ENCODE results near the gene TBXT.

Gene TBXT

DNA sequence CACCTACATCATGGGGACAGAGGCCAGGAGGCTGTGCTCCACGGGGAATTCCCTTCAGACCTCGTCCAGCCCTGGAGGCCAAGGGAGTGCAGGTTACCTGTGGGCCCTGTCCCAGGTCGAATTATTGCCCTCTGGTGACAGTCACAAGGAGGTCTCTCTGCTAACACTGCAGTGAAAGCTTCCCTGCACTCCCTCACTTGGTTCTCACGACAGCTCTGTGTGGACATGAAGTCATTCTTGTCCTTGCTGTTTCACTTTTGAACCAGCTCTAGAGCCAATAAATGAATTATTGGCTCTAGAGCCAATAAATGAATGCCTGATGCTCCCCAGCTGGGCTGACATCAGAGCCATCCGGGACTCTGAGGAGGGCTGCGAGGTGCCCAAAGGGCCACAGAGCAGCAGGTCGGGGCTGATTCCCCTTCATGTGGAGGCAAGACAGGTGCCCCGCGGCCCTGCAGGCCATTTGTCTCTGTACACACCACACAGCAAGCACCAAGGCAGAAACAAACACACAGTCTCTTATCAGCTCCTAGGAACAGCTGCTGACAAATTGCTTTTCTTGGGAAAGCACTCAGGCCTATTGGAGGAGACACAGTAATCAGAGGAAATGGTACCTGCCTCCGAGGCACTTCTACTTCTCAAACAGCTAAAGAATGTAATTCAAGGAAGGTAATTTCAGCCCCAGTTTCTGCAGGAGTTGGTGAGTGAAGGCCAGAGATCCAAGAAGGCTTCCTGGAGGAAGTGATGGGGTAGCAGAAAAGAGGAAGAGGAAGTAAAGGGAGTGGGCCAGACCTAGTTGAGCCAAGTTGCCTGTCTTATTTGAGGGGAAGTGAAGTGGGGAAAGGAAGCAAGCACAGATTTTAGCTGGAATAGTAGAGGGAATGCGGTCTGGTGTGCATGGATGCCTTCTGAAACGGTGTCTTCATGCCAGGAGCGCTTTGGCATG lies 27.5 kb upstream of the TBXT start:
- H2AFZ ChIP-seq (ENCODE audit: low read length) = no peak overlapping the region
- peak overlapping the region; percentile 15 for H3K9ac ChIP-seq (ENCODE audit: low read depth, low read length, poor library complexity)
- H4K8ac ChIP-seq (ENCODE audit: low read depth, low read length) = no peak overlapping the region
- no peak overlapping the region for H3K27ac ChIP-seq (replicated peaks; ENCODE audit: low read length)
- H3K18ac ChIP-seq (ENCODE audit: low read length) = peak overlapping the region; percentile 41
- H2BK12ac ChIP-seq (ENCODE audit: low read length) = no peak overlapping the region
- no peak overlapping the region for H2BK120ac ChIP-seq (ENCODE audit: low read depth, low read length)
- DNase-seq (ENCODE audit: low spot score) = no peak
- no peak overlapping the region for H2BK5ac ChIP-seq (ENCODE audit: low read length)
- no peak overlapping the region for H3K4me2 ChIP-seq (ENCODE audit: insufficient read depth, low read length, poor library complexity, severe bottlenecking)
- H3K4ac ChIP-seq (ENCODE audit: low read length) = no peak overlapping the region
- WGBS, 2 donors (ENCODE audit: extremely low coverage in 2 of 2, insufficient read length in 2 of 2, insufficient replicate concordance in 1 of 2) = no CpG with 5 or more reads among the region's 13 CpGs
- no peak overlapping the region for H3K23ac ChIP-seq (ENCODE audit: low read depth, low read length, poor library complexity)
- H3K14ac ChIP-seq (ENCODE audit: low read length) = no peak overlapping the region
- no peak overlapping the region for H2AK5ac ChIP-seq (ENCODE audit: low read depth, low read length)
- no peak overlapping the region for H2BK15ac ChIP-seq (ENCODE audit: low read length)
- H3K27me3 ChIP-seq (ENCODE audit: control insufficient read depth in 3 of 3, insufficient read depth in 3 of 3, low read depth in 1 of 3, low read length in 3 of 3) = peaks cover 0 to 30% (median 0%) of the 10 kb centered on the region in 3 experiments
- no peaks in the 10 kb centered on the region for H3K79me1 ChIP-seq (ENCODE audit: low read depth, low read length)
- H3K4me1 ChIP-seq (ENCODE audit: control insufficient read depth in 2 of 2, insufficient read depth in 1 of 2, low read depth in 1 of 2, low read length in 2 of 2) = peaks cover 0 to 5% of the 10 kb centered on the region in 2 donors
- H3K4me3 ChIP-seq (ENCODE audit: low read length in 2 of 2) = no peak overlapping the region
- no peak overlapping the region for H4K91ac ChIP-seq (ENCODE audit: low read depth, low read length, poor library complexity)
- peaks cover 0 to 2% of the 10 kb centered on the region in 2 donors for H3K9me3 ChIP-seq (replicated peaks in 1 of 2; ENCODE audit: control insufficient read depth in 2 of 2, insufficient read depth in 1 of 2, low read depth in 1 of 2, low read length in 2 of 2)
- H3K36me3 ChIP-seq (replicated peaks in 1 of 2; ENCODE audit: control insufficient read depth in 2 of 2, insufficient read depth in 2 of 2, low read length in 2 of 2) = no peaks in the 10 kb centered on the region

DNA sequence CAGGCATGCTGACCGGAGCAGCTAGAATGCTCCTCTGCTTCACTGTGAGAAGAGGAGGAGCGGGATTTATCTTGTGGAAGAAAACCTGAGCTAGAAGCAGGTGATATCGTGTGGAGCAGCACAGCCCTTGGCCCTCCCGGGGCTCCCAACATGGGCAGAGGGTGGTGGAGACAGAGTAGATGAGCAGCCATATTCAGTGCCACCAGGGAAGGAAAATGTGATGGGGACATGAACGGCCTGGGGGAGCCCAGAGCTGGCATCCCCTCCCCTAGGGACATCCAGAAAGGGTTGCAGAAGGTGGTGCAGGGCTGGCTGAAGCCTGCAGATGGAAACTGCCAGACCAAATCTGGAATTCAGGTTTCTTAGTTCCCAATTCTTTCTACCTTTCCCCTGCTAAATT lies 24.9 kb upstream of the TBXT start:
- H3K14ac ChIP-seq (ENCODE audit: low read length) = no peak overlapping the region
- H2BK5ac ChIP-seq (ENCODE audit: low read length) = no peak overlapping the region
- H3K23ac ChIP-seq (ENCODE audit: low read depth, low read length, poor library complexity) = no peak overlapping the region
- no peak overlapping the region for H3K9ac ChIP-seq (ENCODE audit: low read depth, low read length, poor library complexity)
- no peak overlapping the region for H4K91ac ChIP-seq (ENCODE audit: low read depth, low read length, poor library complexity)
- H3K4me2 ChIP-seq (ENCODE audit: insufficient read depth, low read length, poor library complexity, severe bottlenecking) = no peak overlapping the region
- no peak overlapping the region for H2AK5ac ChIP-seq (ENCODE audit: low read depth, low read length)
- no peak overlapping the region for H2AFZ ChIP-seq (ENCODE audit: low read length)
- WGBS, 2 donors (ENCODE audit: extremely low coverage in 2 of 2, insufficient read length in 2 of 2, insufficient replicate concordance in 1 of 2) = no CpG with 5 or more reads among the region's 5 CpGs
- H3K36me3 ChIP-seq (replicated peaks in 1 of 2; ENCODE audit: control insufficient read depth in 2 of 2, insufficient read depth in 2 of 2, low read length in 2 of 2) = no peaks in the 10 kb centered on the region
- H2BK120ac ChIP-seq (ENCODE audit: low read depth, low read length) = no peak overlapping the region
- no peak overlapping the region for H3K4ac ChIP-seq (ENCODE audit: low read length)
- H3K27ac ChIP-seq (replicated peaks; ENCODE audit: low read length) = no peak overlapping the region
- no peak overlapping the region for H2BK15ac ChIP-seq (ENCODE audit: low read length)
- peaks cover 0 to 21% (median 0%) of the 10 kb centered on the region in 3 experiments for H3K27me3 ChIP-seq (ENCODE audit: control insufficient read depth in 3 of 3, insufficient read depth in 3 of 3, low read depth in 1 of 3, low read length in 3 of 3)
- H3K9me3 ChIP-seq (replicated peaks in 1 of 2; ENCODE audit: control insufficient read depth in 2 of 2, insufficient read depth in 1 of 2, low read depth in 1 of 2, low read length in 2 of 2) = peaks cover 0 to 2% of the 10 kb centered on the region in 2 donors
- H2BK12ac ChIP-seq (ENCODE audit: low read length) = no peak overlapping the region
- H3K4me3 ChIP-seq (ENCODE audit: low read length in 2 of 2) = no peak overlapping the region
- no peaks in the 10 kb centered on the region for H3K79me1 ChIP-seq (ENCODE audit: low read depth, low read length)
- DNase-seq (ENCODE audit: low spot score) = no peak
- H3K4me1 ChIP-seq (ENCODE audit: control insufficient read depth in 2 of 2, insufficient read depth in 1 of 2, low read depth in 1 of 2, low read length in 2 of 2) = peaks cover 0 to 3% of the 10 kb centered on the region in 2 donors
- H3K18ac ChIP-seq (ENCODE audit: low read length) = peak overlapping the region; percentile 36
- H4K8ac ChIP-seq (ENCODE audit: low read depth, low read length) = no peak overlapping the region

DNA sequence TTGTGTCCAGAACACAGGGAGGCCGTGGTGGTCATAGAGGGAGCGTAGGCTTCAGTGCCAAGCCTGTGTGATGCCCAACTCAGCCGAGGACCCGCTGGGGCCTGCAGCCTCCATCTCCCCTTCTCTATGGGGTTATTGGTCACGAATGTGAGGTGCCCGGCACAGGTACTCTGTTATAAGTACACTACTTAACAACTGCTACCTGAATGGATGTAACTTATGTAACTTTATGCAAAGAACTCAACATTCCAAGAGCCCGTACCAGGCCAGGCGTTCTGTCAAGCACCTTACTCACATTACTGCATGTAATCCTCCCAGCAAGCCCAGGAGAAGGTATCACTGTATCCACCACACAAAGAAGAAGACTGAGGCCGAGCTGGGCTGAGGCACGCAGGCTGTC lies 24.5 kb upstream of the TBXT start:
- Histone ChIP-seq H4K8ac (ENCODE audit: low read depth, low read length) (no peak overlapping the region), H3K79me1 (ENCODE audit: low read depth, low read length) (no peaks in the 10 kb centered on the region), H3K9me3 (replicated peaks in 1 of 2; ENCODE audit: control insufficient read depth in 2 of 2, insufficient read depth in 1 of 2, low read depth in 1 of 2, low read length in 2 of 2) (peaks cover 0 to 2% of the 10 kb centered on the region in 2 donors), H3K27ac (replicated peaks; ENCODE audit: low read length) (no peak overlapping the region), H3K27me3 (ENCODE audit: control insufficient read depth in 3 of 3, insufficient read depth in 3 of 3, low read depth in 1 of 3, low read length in 3 of 3) (peaks cover 0 to 17% (median 0%) of the 10 kb centered on the region in 3 experiments), H3K36me3 (replicated peaks in 1 of 2; ENCODE audit: control insufficient read depth in 2 of 2, insufficient read depth in 2 of 2, low read length in 2 of 2) (no peaks in the 10 kb centered on the region), H2AK5ac (ENCODE audit: low read depth, low read length) (no peak overlapping the region), H2BK5ac (ENCODE audit: low read length) (no peak overlapping the region), H4K91ac (ENCODE audit: low read depth, low read length, poor library complexity) (no peak overlapping the region), H3K4ac (ENCODE audit: low read length) (no peak overlapping the region), H3K4me1 (ENCODE audit: control insufficient read depth in 2 of 2, insufficient read depth in 1 of 2, low read depth in 1 of 2, low read length in 2 of 2) (no peaks in the 10 kb centered on the region), H2BK12ac (ENCODE audit: low read length) (no peak overlapping the region), H2AFZ (ENCODE audit: low read length) (no peak overlapping the region), H3K4me3 (ENCODE audit: low read length in 2 of 2) (no peak overlapping the region), H3K4me2 (ENCODE audit: insufficient read depth, low read length, poor library complexity, severe bottlenecking) (no peak overlapping the region), H3K9ac (ENCODE audit: low read depth, low read length, poor library complexity) (no peak overlapping the region), H2BK15ac (ENCODE audit: low read length) (no peak overlapping the region), H3K18ac (ENCODE audit: low read length) (peak overlapping the region; percentile 36), H2BK120ac (ENCODE audit: low read depth, low read length) (no peak overlapping the region), H3K23ac (ENCODE audit: low read depth, low read length, poor library complexity) (no peak overlapping the region), H3K14ac (ENCODE audit: low read length) (no peak overlapping the region)
- DNase-seq (ENCODE audit: low spot score) = no peak
- no CpG with 5 or more reads among the region's 10 CpGs for WGBS, 2 donors (ENCODE audit: extremely low coverage in 2 of 2, insufficient read length in 2 of 2, insufficient replicate concordance in 1 of 2)

DNA sequence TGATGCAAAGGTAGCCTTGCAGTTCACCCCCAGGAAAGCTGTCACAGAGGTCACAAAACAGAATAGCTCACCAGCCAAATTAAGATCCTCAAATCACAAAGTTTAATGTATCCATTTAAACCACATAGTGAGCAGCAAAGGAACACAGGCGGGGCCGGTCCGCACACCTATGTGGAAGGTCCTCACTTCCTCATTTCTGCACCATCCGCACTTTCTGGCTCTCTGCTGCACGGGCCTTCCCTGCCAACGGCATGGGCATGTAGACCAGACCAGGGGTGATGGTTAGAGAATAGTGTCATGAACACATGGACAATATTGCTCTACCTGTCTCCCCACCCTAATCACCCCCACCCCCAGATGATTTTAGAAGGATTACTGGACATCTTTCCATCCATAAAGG lies 12.1 kb upstream of the TBXT start:
- Histone ChIP-seq H3K4me3 (ENCODE audit: low read length in 2 of 2) (no peak overlapping the region), H3K9ac (ENCODE audit: low read depth, low read length, poor library complexity) (no peak overlapping the region), H2BK15ac (ENCODE audit: low read length) (no peak overlapping the region), H2BK5ac (ENCODE audit: low read length) (no peak overlapping the region), H3K14ac (ENCODE audit: low read length) (no peak overlapping the region), H3K18ac (ENCODE audit: low read length) (peak overlapping the region; percentile 71), H3K27ac (replicated peaks; ENCODE audit: low read length) (no peak overlapping the region), H2BK12ac (ENCODE audit: low read length) (no peak overlapping the region), H3K4me2 (ENCODE audit: insufficient read depth, low read length, poor library complexity, severe bottlenecking) (no peak overlapping the region), H3K27me3 (ENCODE audit: control insufficient read depth in 3 of 3, insufficient read depth in 3 of 3, low read depth in 1 of 3, low read length in 3 of 3) (peaks cover 0 to 18% (median 0%) of the 10 kb centered on the region in 3 experiments), H3K23ac (ENCODE audit: low read depth, low read length, poor library complexity) (peak overlapping the region; percentile 43), H2BK120ac (ENCODE audit: low read depth, low read length) (no peak overlapping the region), H3K36me3 (replicated peaks in 1 of 2; ENCODE audit: control insufficient read depth in 2 of 2, insufficient read depth in 2 of 2, low read length in 2 of 2) (no peaks in the 10 kb centered on the region), H2AFZ (ENCODE audit: low read length) (no peak overlapping the region), H3K4ac (ENCODE audit: low read length) (no peak overlapping the region), H3K4me1 (ENCODE audit: control insufficient read depth in 2 of 2, insufficient read depth in 1 of 2, low read depth in 1 of 2, low read length in 2 of 2) (no peaks in the 10 kb centered on the region), H3K79me1 (ENCODE audit: low read depth, low read length) (no peaks in the 10 kb centered on the region), H4K8ac (ENCODE audit: low read depth, low read length) (no peak overlapping the region), H3K9me3 (replicated peaks in 1 of 2; ENCODE audit: control insufficient read depth in 2 of 2, insufficient read depth in 1 of 2, low read depth in 1 of 2, low read length in 2 of 2) (no peaks in the 10 kb centered on the region), H2AK5ac (ENCODE audit: low read depth, low read length) (no peak overlapping the region), H4K91ac (ENCODE audit: low read depth, low read length, poor library complexity) (no peak overlapping the region)
- WGBS, 2 donors (ENCODE audit: extremely low coverage in 2 of 2, insufficient read length in 2 of 2, insufficient replicate concordance in 1 of 2) = no CpG with 5 or more reads among the region's 6 CpGs
- DNase-seq (ENCODE audit: low spot score) = no peak

Data from neuronal stem cell (in vitro differentiated cells).